GM21423 (cell line): ENCODE results near the gene GEMIN7.
A peak's percentile ranks its signal among the peaks of the same experiment; 100 is the strongest.

Experiments used
- ATAC-seq: cut with Tn5 transposase; IDR thresholded peaks from one replicate; pipeline ENCODE4 v1.9.1; 2021; ENCODE audit warnings: mild to moderate bottlenecking, moderate library complexity; ENCODE audit not compliant: unreplicated experiment

GEMIN7 gene

DNA sequence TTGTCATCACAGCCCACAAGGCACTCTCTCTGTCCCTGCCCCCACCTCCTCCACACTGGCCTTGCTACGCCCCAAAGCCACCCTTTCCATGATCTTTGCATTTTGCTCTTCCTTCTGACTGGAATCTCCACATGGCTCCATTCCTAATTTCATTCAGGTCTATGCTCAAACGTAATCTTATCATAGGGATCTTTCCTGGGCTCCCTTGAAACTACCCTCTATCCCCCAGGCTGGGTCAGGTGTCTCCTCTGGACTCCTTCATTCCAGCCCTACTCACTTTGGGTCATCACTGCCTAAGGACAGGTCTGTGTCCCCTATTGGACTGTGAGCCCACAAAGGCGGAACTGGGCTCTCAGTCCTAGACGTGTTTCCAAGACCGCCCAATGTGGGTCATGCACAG is 3.1 kb downstream of the GEMIN7 start:
- no peak for ATAC-seq

GRCh38 chr19:45086480-45086879 is 7.4 kb downstream of the GEMIN7 start:
- no peak for ATAC-seq

DNA sequence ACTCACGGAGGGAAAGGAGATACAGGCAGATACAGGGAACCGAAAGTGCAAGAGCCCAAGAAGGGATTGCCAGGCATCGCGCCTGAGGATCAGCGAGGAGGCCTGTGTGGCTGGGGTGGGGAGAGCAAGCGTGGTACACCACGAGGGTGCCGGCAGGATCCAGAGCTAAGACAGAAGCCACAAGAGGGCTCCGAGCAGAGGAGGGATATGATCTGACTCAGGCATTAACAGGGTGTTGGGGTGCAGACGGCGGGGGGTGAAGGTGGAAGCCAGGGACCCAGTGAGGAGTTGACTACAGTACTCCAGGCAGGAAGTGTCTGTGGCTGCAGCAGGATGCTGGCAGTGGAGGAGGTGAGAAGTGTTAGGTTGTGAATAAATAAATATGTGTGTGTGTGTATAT is 8.5 kb downstream of the GEMIN7 start:
- ATAC-seq: no peak

GRCh38 chr19:45090034-45090433 is 11.0 kb downstream of the GEMIN7 start:
- no peak for ATAC-seq

- ATAC-seq: no peak
Measured at GRCh38 chr19:45090606-45091005, 11.5 kb downstream of the GEMIN7 start.

- peak; percentile 70 for ATAC-seq
Measured at GRCh38 chr19:45091031-45091923, 12.2 kb downstream of the GEMIN7 start.

GRCh38 chr19:45092747-45093678 is 14.0 kb downstream of the GEMIN7 start, which contains the start of gene PPP1R37:
Gene PPP1R37, plus strand, starts transcription at chr19:45093179. Its CDS starts 147 bp downstream, at chr19:45093326.
- peak; percentile 64 for ATAC-seq

- no peak for ATAC-seq
Measured at GRCh38 chr19:45094137-45094536, 15.1 kb downstream of the GEMIN7 start.

- no peak for ATAC-seq
Measured at GRCh38 chr19:45094707-45095106, 15.6 kb downstream of the GEMIN7 start.

GRCh38 chr19:45095496-45096413 is 16.7 kb downstream of the GEMIN7 start:
- no peak for ATAC-seq

DNA sequence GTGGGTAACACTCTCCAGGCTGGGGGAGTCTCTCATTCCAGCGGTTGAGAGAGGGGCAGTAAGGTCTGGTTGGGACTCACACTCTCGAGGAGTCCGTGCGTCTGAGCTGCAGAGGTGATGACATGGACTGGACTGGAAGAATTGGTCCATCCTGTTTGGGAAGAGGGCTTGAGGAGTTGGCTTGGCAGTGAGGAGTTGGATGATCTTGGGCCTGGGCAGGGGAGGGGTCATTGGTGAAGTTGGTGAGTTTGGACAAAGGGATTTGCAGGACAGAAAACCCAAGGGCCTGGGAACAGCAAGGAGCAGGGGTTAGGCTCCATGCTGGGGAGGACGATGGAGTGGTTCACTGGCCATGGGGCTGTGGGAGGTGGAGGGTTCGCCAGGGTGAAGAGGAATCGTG is 17.6 kb downstream of the GEMIN7 start:
- ATAC-seq: no peak

- ATAC-seq: no peak
Measured at GRCh38 chr19:45097450-45097775, 18.4 kb downstream of the GEMIN7 start.

DNA sequence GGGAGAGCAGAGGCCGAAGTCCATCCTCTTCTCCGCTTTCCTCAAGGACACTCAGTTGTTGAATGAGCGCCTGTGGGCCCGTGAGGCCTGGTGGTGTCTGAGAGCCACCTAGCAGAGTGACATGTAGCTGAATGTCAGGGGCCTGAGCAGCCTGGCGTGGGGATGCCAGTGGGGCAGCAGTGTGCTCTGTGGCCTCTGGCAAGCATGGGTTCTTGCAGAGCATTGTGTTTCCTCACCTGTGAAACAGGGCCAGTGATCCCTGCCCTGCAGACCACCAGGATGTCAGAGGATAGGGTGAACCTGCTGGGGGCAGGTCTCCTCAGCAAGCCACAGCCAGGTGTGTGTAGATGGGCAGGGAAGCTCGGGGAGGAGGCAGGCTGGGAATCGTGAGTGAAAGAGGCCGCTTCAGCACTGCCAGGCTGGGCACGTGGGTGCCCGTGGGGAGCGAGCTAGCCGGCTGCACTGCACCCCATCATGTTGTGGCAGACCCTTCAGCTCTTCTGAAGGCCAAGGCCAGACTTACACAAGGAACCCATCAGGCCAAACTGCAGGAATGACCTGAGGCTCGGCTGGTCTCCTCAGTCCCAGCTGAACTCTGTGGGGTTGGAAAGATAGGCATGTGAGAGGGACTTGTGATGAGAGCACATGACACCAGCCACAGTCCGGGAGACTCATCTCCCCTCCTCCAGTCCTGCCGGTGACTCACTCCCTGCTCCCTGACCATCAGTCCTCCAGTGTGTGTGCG is 18.9 kb downstream of the GEMIN7 start:
- ATAC-seq: no peak

GRCh38 chr19:45098521-45099466 is 19.7 kb downstream of the GEMIN7 start:
- no peak for ATAC-seq

DNA sequence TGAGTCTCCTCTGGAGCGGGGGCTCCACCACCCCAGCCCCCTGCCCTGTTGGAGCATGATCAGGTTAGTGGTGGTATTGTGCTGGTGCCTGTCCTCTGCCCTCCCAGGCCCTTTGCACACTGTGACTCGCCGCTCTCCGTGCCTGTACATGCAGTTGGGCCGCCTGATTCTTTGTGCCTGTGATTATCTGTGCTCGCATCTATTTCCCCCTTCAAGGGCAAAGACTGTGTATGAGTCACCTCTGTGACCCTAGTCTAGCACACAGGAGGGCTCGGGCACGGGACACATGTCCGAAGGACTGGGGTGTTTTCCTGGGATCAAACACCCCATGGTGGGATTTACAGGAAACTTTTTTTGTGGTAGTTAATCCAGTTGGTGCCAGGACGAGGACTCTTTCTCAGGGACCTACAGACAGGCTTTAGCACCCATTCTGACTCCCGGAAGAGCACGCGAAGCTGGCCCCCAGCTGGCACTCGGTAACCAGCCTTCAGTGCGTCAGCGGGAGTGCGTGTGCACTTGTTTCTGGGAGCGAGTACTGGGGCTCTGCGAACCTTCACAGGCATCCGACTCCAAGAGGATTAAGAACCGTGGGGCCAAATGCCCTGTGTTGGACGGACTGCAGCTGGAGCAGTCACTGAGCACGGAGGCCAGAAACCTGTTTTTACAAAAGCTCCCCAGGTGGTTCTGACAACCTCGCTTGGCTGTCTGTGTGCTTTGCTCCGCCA is 20.6 kb downstream of the GEMIN7 start:
- ATAC-seq: no peak

- ATAC-seq: no peak
Measured at GRCh38 chr19:45100201-45100600, 21.1 kb downstream of the GEMIN7 start.

DNA sequence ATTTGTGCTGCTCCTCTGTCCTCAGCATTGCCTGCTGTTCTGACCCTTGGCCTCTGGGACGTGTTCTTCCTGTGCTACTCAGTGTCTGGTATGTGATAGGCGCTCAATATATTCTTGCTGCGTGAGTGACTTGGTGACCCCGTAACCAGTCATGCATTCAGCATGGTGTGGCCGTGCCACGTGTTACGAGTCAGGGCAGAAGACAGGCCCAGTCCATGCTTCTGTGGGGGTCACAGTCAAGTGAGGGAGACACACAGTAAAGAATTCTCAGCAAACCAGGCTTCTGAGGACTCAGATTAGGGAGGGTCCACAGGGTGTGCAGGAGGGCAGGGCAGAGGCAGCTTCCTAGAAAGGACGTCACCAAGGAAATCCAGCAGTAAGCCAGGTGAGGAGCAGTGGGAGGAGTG is 21.8 kb downstream of the GEMIN7 start:
- ATAC-seq: no peak

- no peak for ATAC-seq
Measured at GRCh38 chr19:45101806-45102205, 22.7 kb downstream of the GEMIN7 start.
